IPS-NIHi11 (cell line): Measurements from ENCODE around the gene OGFOD1.

Source experiments
- DNase-seq: peaks from one replicate; pipeline ENCODE4 v3.0.0; 2012; ENCODE audit warnings: mixed read lengths, low spot score

The OGFOD1 gene

DNA sequence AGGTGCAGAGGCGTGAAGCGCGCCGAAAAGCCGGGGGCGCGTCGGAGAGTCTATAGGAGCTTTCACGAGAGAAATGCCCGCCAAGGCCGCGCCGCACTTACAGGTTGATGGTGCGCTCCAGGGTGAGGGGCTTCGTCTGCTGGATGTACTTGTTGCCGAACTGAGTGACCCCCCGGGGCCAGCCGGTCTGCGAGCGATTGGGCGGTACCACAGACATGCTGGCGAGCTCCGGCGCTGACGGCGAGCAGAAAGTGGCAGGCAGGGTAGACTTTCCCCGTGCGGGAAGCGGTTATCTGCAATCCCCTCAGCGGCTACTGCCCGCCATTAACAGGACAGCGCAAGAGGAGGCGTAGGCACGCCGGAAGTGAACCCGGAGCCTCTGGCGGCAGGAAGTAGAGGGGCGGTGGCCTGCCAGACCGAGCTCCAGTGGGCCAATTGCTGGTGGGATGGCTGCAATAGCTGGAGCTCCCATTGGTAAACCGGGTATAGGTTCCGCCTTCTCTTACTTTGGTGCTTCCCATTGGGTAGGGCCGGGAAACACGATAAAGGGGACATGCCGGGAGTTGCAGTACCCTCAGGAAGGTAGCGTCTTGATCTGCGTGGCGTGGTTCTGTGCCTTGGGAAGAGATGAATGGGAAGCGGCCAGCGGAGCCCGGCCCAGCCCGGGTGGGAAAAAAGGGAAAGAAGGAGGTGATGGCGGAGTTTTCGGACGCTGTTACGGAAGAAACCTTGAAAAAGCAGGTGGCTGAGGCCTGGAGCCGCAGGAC, at the start of gene OGFOD1, which contains the start of gene NUDT21:
Gene OGFOD1, plus strand, starts transcription at position 569 of the 767 bp plus-strand sequence. Its CDS starts 59 bp downstream, at position 628.
Gene NUDT21, minus strand, starts transcription at position 347 of the 767 bp plus-strand sequence. Its CDS starts 130 bp downstream, at position 217.
- DNase-seq: peak; percentile 99

DNA sequence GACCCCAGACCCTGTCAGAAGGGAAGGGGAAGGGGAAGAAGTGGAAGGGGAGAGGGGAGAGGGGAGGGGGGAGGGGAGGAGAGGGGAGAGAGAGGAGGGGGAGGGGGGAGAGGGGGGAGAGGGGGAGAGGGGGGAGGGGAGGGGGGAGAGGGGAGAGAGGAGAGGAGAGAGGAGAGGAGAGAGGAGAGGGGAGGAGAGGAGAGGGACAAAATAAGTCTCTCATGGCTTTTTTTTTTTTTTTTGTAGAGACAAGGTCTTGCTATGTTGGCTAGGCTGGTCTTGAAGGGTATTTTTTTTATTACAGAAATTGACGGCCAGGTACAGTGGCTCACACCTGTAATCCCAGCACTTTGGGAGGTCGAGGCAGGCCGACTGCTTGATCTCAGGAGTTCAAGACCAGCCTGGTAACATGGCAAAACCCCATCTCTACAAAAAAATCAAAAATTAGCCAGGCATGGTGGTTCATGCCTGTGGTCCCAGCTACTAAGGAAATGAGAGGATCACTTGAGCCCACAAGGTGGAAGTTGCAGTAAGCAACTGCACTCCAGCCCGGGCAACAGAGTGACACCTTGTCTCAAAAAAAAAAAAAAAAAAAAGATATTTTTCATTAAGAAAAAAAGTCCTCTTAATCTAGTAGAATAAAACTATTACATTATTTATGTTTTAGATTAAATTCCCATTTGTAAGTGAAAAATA, 45.2 kb upstream of the OGFOD1 start:
- no peak for DNase-seq

DNA sequence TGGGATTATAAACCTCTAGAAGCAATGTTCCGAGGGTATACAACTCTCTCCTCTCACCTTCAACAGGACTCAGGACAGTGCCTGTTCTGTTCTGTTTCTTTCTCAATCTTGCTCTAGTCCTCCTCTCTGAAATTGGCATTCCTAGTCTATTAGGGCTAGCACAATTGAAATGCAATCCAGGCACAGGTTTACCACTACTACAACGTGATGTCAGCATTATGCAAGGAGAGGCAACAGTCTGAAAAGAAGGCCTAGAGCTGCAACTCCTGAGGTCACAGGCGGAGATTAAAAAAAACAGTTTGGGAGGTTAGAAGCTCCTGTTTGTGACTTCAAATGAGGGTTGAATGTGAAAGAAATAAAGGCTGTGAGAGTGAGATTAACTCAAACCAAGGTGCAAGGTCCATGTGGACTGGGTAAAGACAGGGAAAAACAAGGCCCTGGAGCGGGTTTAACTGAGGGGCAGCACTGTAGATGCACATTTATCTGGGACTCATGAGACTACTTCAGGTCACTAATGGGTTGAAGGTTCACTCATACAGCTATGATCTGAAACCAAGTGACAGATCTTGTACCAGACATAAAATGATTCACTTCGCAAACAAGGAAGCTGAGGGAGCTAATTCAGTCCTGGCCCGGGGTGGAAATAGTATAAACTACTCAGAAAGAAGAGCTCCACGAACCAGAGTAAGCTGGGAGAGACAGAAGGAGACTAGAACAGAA, 42.8 kb upstream of the OGFOD1 start:
- DNase-seq: no peak

DNA sequence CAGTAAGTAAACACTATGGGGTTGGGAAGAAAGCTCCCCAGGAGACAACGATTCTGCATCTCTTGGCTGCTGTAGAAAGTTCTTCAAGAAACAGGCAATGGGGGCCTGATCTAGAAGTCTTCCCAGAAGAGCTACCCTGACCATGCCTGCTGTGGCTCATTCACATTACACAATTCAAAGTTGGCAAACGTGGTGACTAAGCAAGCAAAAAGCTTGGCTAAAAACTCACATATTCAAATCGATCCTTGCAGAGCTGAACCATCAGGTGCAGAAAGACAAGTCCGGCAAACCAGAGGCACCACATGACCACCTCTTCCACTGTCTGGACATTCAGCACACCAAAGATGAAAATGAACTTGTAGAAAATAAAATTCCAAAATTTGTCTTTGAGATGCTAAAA, 42.2 kb upstream of the OGFOD1 start:
- DNase-seq: no peak

DNA sequence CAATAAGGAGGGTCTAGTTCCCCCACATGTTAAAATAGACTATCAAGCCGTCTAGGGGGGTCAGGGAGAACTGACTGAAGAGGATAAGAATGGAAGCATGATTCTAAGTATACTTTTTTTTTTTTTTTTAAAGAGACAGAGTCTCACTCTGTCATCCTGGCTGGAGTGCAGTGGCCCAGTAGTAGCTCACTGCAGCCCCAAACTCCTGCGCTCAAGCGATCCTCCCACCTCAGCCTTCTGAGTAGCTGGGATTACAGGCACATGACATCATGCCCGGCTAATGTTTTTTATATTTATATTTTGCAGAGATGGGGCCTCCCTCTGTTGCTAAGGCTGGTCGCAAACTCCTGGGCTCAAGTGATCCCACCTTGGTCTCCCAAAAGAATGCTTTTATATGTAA, 40.2 kb upstream of the OGFOD1 start:
- DNase-seq: no peak

DNA sequence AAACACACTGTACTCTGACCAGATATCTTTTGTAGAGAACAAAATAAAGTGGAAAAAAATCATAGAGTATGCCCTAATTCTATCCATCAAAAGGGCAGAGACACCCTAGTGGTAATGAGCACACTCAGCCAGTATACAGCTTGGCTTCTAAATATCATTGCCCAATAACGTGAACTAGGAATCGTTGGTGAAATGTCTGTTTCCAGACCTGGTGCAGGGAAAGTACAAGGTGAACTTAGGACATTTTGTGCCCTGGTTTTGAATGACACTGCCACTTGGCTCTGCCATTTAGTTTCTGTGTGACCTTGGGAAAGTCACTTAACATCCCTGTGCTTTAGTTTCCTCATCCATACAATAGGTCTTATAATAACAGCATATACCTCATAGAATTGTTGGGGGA, 39.7 kb upstream of the OGFOD1 start:
- no peak for DNase-seq

DNA sequence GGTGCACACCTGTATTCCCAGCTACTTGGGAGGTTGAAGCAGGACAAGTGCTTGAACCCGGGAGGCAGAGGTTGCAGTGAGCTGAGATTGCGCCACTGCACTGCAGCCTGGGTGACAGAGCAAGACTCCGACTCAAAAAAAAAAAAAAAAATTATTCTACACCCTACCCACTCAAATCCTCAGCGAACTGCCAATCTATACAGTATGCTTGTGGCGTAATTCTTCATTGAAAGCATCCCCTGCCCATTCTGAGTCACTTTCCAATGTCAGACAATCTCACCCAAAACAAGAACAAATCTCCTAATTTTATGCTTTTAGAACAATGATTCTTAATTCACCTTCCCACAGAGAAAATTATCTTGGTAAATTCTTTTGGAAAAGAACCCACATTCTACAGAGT, 38.0 kb upstream of the OGFOD1 start:
- no peak for DNase-seq

DNA sequence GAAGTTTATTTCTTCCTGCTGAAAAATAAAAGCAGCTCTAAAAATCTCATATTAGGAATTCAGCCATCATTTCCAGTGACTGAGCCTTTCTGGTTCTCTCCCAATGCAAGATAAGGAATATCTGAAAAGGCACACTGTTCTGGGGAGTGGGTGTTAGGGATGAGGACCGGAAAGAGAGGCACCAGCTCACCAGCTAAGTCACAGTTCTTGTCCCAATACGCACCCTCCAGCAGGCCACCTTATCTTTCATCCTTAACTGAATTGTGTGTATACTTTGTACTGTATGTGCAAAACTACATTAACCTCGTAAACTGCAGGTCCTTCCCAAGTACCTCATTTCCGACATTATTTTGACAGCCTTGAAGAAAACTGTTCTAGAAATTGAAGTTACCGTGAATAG, 37.0 kb upstream of the OGFOD1 start:
- no peak for DNase-seq

DNA sequence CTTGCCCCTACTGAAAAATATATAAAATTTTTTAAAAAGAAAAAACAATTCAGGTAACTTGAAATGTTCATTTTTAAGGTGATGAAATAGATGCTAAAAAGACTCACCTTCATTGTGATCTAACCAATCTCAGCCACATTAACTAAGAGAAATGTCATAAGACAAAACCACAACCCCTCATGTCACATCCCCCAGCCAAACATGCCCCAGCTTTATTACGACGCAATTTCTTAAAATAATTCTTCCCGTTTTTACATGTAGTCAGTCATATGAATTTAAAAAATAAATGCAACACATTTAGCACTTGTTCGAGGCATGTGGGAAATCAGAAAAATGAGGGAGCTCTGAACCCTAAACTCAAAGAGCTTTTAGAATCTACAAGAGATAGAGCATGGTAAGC, 35.5 kb upstream of the OGFOD1 start:
- no peak for DNase-seq

DNA sequence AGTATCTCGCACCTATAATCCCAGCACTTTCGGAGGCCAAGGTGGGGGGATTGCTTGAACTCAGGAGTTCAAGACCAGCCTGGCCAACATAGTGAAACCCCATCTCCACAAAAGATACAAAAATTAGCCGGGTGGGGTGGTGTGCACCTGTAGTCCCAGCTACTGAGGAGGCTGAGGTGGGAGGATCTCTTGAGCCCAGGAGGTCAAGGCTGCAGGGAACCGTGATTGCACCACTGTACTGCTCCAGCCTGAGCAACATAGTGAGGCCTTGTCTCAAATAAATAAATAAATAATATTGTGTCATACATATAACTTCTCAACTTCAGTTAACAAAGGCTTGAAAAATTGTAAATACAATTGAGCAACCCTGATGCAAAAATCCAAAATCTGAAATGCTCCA, 34.2 kb upstream of the OGFOD1 start:
- DNase-seq: no peak

DNA sequence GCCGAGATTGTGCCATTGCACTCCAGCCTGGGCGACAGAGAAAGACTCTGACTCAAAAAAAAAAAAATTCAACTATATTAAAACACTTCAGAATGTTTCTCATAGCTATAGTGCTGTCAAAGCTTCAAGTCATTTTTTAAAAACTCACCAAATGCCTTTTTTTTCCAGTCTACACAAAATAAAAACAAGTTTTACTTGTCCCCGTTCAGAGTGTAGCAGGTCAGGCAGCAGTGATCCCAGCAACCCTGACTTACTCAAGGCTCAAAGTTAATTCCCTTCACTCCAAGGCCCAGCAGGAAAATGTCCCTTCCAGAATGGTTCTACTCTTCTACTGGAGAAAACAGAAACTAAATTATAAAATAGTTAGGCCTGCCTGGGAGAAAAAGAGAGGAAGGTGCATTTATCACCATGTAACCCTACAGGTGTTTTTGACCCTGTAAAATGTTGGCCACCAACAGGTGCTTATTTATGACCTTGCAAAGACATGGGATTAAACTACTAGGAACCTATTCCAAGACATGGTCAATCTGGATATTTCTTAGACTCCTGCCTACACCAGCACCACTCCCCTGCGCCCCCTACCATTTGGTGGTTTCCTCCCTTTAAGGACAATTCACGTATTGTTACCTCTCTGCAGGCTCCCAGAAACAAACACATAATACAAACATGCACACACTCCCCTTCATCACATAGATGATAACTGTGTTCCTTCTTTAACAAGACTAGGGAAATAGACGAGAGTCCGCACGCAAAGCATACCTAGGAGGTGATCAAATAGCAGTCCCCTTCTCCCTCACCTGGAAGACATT, 31.4 kb upstream of the OGFOD1 start:
- no peak for DNase-seq

DNA sequence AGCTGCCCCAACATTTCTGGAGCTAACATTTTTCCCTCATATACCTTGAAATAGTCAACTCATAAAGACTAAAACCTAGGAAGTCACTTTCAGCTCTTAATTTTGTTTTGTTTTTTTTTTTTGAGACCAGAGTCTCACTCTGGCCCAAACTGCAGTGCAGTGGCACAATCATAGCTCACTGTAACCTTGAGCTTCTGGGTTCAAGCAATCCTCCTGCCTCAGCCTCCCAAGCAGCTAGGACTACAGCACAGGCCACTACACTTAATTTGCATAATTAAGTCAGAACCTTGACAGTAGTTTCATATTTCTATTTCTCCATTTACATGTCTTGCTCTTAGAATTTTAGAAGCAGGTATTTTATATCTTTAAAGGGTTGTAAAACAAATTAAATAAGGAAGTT, 30.7 kb upstream of the OGFOD1 start:
- no peak for DNase-seq

DNA sequence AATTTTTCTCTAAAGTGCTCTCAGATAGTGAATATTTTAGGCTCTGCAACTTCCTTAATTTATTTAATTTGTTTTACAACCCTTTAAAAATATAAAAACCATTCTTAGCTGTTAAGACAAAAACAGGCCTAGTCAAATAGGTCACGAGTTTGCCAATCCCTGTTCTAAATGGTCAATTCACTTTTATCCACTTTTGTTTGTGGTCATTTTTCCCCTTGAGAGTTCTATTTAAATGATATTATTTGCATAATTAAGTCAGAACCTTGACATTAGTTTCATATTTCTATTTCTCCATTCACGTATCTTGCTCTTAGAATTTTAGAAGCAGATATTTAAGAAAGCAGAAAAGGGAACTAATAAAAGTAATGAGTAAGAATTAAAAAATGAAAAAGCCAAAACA, 30.0 kb upstream of the OGFOD1 start:
- DNase-seq: no peak

DNA sequence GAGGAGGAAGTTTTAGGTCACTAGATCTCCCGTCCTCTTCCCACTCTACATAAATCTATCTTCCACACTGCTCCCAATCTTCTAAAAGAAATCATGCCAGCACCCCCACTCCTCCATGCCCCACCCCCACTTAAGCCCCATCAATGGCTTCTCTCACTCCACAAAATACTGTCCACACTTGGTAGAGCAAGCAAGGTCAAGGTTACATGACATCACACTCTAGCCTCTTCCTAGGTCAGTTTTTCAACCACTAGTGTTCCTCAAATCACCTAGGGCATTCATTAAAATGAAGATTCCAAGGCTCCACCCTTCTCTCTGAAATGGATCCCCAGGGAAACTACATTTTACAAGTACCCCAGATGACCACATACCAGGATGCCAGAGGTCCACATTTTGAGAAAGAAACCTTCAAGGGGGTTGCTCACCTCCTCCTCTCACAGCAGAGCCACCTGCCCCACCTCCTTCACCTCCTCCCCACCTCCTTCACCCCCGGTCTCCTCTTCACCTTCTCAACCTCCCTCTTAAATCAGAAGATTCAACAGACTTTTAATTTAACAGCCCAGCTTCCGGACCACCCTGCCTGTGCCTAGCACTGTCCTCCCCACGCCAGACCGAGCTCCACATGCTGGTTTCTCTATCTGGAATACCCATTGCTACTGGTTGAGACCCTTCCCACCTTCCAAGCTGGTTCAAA, 29.2 kb upstream of the OGFOD1 start:
- no peak for DNase-seq

DNA sequence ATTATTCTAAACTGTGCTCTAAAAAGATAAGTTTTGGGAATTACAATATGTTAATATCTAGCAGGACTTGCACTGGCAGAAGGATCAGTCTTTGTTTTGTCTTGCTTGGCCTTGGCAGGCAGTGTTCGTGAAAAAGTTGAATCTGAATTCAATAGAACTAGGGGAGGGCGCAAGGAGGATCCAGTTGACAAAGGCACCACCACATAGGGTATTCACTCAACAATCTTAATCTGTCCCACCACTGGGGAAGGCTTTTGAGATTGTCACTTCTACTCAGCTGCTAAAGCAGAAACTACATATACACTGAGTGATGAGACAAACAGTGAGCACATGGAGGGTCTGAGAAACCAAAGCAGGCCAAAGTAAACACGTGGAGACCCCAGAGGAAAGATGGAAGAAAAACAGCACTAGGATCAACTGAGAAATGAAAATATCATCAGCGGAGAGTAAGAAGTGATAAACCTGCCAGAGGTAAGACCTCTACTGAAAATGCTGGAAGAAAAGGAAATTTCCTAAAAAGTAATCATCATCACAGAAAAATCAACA, 28.4 kb upstream of the OGFOD1 start:
- DNase-seq: no peak

DNA sequence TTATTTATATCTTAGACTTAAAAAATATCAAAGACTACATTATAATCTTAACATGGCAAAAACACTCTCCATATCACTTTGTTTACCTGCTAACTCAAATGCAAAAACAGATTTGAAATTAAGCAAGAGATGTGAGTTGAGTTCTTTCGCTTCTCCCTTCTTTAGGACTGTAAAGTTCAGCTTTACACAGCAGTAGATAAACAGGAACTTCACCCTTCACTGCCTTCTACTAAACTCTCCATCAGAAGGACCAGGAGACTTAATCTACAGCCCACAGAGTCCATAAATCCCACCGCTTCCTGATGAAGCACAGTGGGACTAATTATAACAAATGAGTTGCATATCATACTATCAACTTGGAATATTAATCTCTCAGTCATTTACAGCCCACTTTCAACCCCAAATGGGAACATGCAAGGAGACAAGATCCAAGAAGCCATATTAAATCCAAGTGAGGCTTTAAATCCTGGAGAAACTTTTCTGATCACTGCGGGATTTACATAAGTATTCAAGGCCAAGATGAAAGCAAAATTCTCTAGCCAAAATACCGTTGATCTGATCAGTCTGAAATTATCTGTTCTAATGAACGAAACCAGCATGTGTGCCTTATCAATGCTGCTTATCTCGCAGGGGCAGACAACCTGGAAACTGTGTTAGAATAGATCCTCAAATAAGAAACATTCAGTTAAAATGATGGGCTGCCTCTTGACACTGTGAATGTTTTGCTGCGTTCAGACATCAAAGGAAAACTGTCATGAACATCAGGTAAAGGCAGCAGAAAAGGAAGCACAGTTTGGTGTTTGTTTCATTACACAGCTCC, 27.6 kb upstream of the OGFOD1 start:
- DNase-seq: no peak

DNA sequence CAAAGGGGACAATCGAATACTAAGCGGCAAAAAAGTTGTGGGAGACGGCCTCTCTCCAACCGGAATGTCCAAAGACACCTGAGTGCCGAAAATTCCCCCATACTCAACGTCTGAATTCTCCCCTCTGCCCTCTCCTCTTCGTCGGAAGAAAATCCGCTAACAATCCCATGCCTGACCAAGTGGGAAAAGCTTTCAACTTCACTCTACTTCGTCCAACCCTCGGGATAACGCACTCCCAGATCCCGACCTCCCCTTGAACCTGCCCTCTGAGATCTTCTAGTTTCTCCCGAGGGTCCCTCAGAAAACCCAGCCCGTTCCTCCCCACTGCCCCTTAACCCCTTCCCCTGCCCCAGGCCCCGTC, 27.0 kb upstream of the OGFOD1 start:
- DNase-seq: no peak

DNA sequence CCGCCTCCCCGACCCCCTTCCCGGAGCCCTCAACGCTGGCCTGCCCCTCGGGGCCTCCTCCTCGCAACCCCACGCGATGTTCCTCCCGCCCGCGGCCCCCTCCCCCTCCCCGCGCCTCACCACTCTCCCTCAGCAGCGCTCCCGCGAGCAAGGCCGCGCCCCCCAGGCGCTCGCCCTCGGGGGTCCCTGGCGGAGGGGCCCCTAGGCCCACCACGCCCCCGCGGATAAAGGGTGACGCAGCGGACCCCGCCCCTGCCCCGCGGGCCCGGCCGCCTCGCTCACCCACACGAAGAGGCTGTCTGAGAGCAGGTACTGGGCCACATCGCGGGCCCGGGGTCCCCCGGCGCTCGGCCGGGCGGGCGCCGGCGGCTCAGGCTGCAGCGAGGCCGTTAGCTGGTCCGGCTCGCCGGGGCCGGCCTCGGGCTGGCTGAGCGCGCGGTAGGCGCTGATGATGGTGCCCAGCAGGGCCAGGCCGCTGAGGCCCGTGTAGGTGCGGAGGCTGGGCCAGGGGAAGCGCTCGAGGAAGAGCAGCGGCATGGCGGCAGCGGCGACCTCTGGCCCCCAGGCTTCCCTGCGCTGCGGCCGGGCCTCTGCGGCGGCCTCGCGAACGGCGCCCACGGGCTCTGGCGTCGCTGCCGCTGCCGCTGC, 26.4 kb upstream of the OGFOD1 start:
- DNase-seq: peak; percentile 72

DNA sequence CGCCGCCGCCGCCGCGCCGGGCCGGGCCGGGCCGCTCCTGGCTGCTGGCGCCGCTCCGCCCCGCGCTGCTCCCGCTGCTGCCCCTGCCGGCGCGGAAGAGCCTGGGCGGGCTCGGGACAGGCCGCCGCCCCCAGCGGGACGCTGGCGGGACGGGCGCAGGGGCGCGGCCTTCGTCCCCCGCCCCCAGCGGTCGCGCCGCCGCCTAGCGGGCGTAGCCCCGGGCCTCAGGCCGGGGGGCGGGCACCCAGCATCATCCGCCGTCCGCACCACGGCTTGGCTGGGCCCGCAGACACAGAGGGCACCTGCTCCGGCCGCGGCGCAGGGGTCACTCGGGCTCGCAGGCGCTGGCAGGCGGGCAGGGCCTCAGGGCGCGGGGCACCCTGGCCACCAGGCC, 25.9 kb upstream of the OGFOD1 start, which contains the start of gene AMFR:
Gene AMFR, minus strand, starts transcription at position 107 of the 394 bp plus-strand sequence. CDS start 218 bp downstream, outside the sequence.
- DNase-seq: peak; percentile 92

DNA sequence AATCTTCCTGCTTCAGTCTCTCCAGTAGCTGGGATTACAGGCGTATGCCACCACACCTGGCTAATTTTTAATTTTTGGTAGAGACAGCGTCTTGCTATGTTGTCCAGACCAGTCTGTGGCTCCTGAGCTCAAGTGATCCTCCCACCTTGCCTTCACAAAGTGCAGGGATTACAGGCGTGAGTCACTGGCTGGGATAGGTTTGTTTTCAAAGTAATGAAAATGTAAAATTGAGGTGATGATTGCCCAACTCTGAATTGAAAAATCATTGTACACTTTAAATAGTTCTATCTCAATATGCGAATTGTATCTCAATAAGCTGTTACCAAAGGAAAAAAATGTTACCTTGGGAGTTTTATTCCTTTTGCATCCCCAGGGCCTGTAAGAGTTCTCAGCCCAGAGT, 24.8 kb upstream of the OGFOD1 start:
- DNase-seq: no peak
